Raji (cell line): ENCODE measurements around the gene MYBL2.

ENCODE experiments used
- POLR2A ChIP-seq: IDR thresholded peaks from 2 replicates; pipeline ENCODE4 v1.6.1; 2011; ENCODE audit warnings: low read depth, low read length, control low read depth; ENCODE audit not compliant: insufficient read depth

MYBL2 gene

DNA sequence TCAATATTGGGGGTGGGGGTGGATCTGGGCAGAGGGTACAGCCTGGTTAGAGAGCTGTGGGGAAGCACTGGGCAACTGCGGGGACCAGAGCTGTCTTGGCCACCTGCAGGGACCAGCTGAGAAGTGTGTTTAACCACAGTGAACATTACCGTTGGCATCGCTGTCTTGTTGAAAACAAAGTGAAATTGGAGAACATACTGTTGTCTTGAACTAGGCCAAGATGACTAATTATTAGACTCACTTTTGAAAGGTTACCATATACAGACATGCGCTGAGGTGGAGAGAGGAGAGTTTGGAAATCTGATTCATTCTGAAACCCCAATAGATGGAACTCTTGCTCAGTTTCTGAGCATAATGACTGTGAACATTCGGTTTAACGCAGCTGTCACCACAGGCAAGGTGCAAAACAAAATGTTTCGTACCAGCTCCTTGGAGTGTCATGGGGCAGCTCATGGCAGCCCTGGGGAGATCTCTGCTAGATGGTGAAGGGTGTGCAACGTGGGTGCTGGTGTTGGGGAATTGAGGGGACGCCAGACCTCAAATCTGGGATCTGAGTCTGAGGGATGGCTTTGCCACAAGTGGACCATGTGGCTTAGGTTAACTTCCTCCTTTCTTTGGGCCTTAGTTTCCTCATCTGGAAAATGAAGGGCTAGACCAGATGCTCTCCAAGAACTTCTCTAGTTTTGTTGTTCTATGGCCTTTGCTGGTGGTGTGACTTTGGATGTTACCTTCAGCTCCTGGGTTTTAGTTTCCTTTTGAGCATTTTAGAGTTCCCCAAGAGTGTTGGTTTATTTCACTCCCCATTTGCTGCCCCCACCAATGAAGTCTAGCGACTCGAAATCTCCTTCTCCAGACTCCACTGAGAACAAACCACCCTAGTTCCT, 84.5 kb downstream of the MYBL2 start:
- TF ChIP-seq POLR2A = no peak

DNA sequence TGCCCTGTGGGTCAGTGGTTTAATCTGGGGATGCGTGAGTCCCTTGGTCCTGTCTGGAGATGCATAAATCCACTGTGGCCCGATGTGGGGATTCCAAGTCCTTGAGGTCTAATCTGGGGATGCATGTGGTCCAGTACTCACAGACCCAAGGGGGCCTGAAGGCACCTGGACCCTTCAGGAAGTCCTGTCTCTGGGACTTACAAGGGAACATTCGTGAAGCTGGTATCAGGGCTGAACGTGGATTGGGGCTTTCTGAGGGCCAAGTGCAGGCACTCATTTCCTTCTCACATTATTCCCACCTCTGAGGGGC, 85.1 kb downstream of the MYBL2 start:
- no peak for TF ChIP-seq POLR2A

DNA sequence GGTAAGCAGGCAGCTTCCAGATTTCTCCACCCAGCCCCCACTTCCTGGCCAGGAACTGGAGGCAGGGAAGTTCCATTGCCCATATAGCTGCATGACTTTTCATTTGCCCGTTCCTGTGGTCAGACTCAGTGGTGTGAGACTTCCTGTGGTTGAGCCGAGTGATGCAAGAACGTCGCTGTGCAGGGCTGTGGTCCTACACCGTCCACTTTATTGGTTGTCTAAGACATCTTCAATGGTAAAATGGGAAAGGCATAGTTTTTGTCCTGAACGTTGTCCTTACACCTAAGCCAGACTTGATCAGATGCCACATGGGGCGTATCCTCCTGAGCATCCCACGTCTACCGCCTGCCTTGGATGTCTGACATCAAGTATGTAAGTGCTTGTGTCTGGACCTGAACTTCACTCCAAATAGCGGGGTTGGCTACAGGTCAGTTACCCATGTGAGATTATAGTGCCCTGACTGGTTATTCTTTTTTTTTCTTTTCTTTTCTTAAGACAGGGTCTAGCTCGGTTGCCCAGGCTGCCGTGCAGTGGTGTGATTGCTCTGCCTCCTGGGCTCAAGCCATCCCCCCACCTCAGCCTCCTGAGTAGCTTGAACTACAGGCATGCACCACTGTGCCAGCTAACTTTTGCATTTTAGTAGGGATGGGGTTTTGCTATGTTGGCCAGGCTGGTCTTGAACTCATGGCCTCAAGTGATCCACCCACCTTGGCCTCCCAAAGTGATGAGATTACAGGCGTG, 85.8 kb downstream of the MYBL2 start:
- no peak for TF ChIP-seq POLR2A

DNA sequence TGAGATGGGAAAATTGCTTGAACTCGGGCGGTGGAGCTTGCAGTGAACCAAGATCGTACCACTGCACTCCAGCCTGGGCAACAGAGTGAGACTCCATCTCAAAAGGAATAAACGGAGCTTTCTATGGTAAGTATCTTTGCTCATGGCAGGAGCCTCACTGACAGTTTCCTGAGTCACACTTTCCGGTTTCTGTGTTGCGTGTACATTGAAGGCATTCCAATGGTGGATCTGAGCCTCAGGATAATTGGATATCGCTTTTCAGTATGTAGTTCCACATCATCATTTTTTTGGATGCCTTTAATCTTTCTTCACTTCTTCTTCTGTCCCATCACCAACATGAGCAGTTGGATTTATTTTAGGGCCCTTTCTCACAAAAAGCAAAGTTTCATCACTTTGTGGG, 88.5 kb downstream of the MYBL2 start:
- no peak for TF ChIP-seq POLR2A

DNA sequence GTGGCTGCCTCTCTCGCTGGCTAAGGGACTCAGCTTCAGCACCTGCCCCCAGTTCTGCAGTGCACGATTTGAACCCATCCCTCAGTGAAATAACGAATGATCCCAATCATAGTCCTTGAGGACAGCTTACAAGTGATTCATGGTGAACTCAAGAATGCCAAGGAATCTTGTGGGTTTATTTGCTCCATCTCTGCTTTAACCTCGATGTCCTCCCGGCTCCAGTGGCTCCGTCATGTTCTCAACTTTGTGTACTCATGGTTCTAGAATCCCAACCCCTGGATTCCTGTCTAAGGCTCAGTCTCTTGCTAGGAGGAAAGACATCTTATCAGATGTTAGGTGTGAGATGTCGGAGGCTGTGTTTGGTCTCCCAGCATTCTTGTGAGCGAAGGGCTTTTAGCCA, 88.9 kb downstream of the MYBL2 start:
- no peak for TF ChIP-seq POLR2A

DNA sequence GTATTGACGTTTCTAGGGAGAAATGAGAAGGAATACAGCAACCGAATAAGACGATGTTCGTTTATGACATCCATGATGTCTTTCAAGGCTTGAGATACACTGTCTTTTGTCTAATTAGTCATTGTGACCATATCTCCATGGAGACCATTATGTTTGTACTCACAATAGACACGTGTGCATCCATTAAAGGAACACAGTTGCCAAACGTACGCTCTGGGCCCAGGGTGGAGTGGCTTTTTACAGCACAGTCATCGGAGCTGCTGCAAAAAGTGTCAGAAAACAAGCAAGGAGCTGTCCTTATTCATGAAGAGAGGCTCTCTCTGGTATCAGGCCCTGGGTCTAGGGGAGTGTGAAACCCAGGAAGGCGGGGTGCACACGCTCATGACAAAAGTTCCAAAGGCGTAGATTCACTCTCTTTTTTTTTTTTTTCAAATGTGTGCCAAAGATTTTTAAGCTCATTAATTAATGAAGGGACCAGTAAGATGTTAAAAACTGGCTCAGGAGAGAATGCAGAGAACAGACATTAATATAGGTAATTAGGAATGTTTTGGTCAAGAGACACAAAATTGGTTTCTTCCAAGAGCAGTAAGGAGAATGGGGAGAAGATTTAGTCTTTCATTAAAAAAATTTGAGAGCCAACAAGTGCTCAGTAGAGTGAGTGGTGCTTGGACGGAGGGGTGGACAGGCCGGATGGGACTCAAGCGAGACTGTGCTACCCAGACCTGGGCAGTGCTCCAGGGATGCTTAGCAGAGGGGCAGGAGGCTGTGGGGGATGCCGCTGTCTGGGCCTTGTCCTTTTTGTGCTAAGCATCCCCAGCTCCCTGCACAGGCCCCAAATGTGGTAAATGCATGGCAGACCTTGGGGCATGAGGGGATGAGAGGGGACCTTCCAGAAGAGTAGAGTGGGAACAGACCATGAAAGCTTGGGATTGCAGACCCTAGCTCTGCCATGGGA, 94.7 kb downstream of the MYBL2 start:
- no peak for TF ChIP-seq POLR2A

DNA sequence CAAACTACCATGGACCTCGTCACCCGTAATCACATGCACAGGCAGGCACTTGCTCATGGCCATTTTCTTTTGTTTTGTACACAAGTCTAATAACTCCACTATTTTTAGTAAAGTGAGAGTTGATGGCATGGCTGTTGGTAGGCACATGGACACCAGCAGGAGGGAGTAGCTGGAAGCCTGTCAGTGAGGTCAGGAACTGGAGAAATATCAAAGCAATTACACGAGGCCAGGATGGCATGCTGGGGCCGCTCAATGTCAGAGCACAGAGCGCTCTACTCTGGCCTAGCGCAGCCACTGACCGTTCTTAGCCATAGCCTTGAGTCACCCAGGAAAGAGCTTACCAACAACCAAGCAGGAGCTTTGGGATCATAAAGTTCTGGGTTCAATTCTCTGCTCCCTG, 96.0 kb downstream of the MYBL2 start:
- no peak for TF ChIP-seq POLR2A

DNA sequence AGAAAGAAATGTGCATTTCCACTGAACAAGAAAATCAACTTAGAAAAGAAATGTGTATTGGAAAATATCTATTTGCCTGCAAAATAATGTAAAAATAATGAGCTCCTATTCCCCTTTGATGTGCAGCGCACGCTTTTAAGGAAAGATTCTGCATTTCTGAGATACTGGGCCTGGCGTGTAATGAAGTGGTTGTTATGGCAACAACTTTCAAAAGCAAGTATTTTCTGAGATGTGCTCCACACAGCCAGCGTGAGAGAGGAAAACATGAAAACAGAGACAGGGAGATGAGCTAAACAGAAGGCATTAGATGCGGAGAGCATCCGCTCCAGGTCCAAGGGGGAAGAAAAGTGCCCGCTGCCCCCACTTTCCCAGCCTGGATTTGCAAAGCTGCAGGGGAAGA, 99.0 kb downstream of the MYBL2 start:
- no peak for TF ChIP-seq POLR2A
